Panc1 (cell line): Measurements from ENCODE around the gene PHACTR4. TPM values are rescaled to one million over a fixed set of nuclear protein-coding genes. Genes with fewer than 3 reads are reported as not detected.

ENCODE experiments used
- ATAC-seq: fragments of 200-7000 bp; cut with Tn5 transposase; 2 replicates; pipeline ENCODE4 v1.9.1; 2020; ENCODE audit warnings: mild to moderate bottlenecking, moderate library complexity
- BruUV-seq: library from RNA; stranded (reverse); fragments of 400-500 nt; replicated peaks from 2 replicates; lab custom pipeline; 2021; lab: Mats Ljungman, UMichigan
- CTCF ChIA-PET: fragments of 300-600 bp; sonication (Branson Sonifier 250); formaldehyde crosslinking; loops from one replicate; lab custom pipeline; 2022; ENCODE audit warnings: antibody characterized with exemption; lab: Charles Lee
- POLR2A ChIA-PET: fragments of 300-600 bp; sonication (Branson Sonifier 250); formaldehyde crosslinking; loops from one replicate; lab custom pipeline; 2022; ENCODE audit warnings: antibody characterized with exemption; lab: Charles Lee
- DNase-seq: peaks from one replicate; pipeline ENCODE4 v3.0.0-alpha.2; 2010; ENCODE audit warnings: low read depth, low spot score
- H3K27ac ChIP-seq: 2 replicates; pipeline ENCODE4 v1.5.1; 2011; ENCODE audit warnings: mild to moderate bottlenecking, low read length, inconsistent platforms
- H3K27me3 ChIP-seq: fragments of 200-500 bp; sonication (Bioruptor generic); 2 replicates; pipeline ENCODE4 v1.6.0; 2014; ENCODE audit warnings: low read length, inconsistent platforms; ENCODE audit not compliant: control insufficient read depth, insufficient read depth
- H3K36me3 ChIP-seq: fragments of 200-500 bp; sonication (Bioruptor generic); 2 replicates; pipeline ENCODE4 v1.5.1; 2014; ENCODE audit warnings: inconsistent platforms, mild to moderate bottlenecking, low read length, moderate library complexity; ENCODE audit not compliant: control insufficient read depth, insufficient read depth
- H3K4me1 ChIP-seq: 2 replicates; pipeline ENCODE4 v1.5.1; 2011; ENCODE audit warnings: inconsistent platforms, mild to moderate bottlenecking, low read length, moderate library complexity; ENCODE audit not compliant: control insufficient read depth, insufficient read depth
- H3K4me3 ChIP-seq, 2 experiments: 2 replicates each; pipeline ENCODE4 v1.5.1; 2011 to 2012; ENCODE audit warnings: low read depth in 2 of 2, low read length in 2 of 2, mild to moderate bottlenecking in 2 of 2, inconsistent platforms in 1 of 2, moderate library complexity in 1 of 2
- H3K9me3 ChIP-seq: fragments of 200-500 bp; sonication (Bioruptor generic); 2 replicates; pipeline ENCODE4 v1.5.1; 2014; ENCODE audit warnings: low read depth, mild to moderate bottlenecking, inconsistent platforms, low read length, moderate library complexity; ENCODE audit not compliant: control insufficient read depth, insufficient read depth
- CTCF ChIP-seq: fragments of 450-650 bp; IDR thresholded peaks from 2 replicates; pipeline ENCODE4 v1.5.1; 2017; ENCODE audit warnings: mild to moderate bottlenecking
- POLR2AphosphoS5 ChIP-seq: IDR thresholded peaks from 2 replicates; pipeline ENCODE4 v1.6.1; 2012; ENCODE audit warnings: mild to moderate bottlenecking, low read depth, low read length, moderate library complexity
- SIN3A ChIP-seq: IDR thresholded peaks from 2 replicates; pipeline ENCODE4 v1.6.1; 2012; ENCODE audit warnings: low read depth, mild to moderate bottlenecking, low read length, moderate library complexity, borderline replicate concordance; ENCODE audit not compliant: insufficient read depth
- TCF7L2 ChIP-seq: IDR thresholded peaks from 2 replicates; pipeline ENCODE4 v1.6.1; 2011; ENCODE audit warnings: mild to moderate bottlenecking, low read depth, low read length, inconsistent platforms
- in situ Hi-C: cut with HindIII; loops from 2 replicates; pipeline ENCODE4 v1.10.0; 2016; ENCODE audit warnings: low sequenced_read_pairs, low pct_unique_long_range_greater_than_20kb
- intact Hi-C: fragments of 100-400 bp; cut with micrococcal nuclease; formaldehyde crosslinking; loops from one replicate; pipeline ENCODE4 v1.10.0; 2022; ENCODE audit not compliant: unreplicated experiment
- total RNA-seq: library from RNA; stranded (reverse); gene quantifications from one replicate; pipeline ENCODE4 v1.2.1, GENCODE V29; 2021; ENCODE audit not compliant: unreplicated experiment
- TF ChIP-seq, protein P1 (sequence below), 2 experiments: IDR thresholded peaks; 2 replicates each; pipeline ENCODE4 v1.6.1; 2011 to 2012; ENCODE audit warnings: low read depth in 2 of 2, control low read depth in 1 of 2, low read length in 1 of 2, mild to moderate bottlenecking in 1 of 2, moderate library complexity in 1 of 2; ENCODE audit not compliant: insufficient read depth in 1 of 2

Gene PHACTR4
- total RNA-seq, 1 experiment from 2014 or later = 63.4 TPM

- in situ Hi-C loops = no loop called here
- Histone ChIP-seq H3K27ac (no peak overlapping the region), H3K27me3 (no peaks in the 10 kb centered on the region), H3K4me1 (no peaks in the 10 kb centered on the region), H3K36me3 (peaks cover 4% of the 10 kb centered on the region; the same call in 1 of the 2 replicates), H3K4me3 (no peak overlapping the region), H3K9me3 (no peaks in the 10 kb centered on the region)
- no TSS peak for BruUV-seq
- intact Hi-C loops = no loop called here
- POLR2A ChIA-PET = no interaction called here
- no peak for TF ChIP-seq POLR2AphosphoS5
- no peak for TF ChIP-seq CTCF
- no peak for TF ChIP-seq TCF7L2
- TF ChIP-seq SIN3A = no peak
- TF ChIP-seq, protein P1, sequence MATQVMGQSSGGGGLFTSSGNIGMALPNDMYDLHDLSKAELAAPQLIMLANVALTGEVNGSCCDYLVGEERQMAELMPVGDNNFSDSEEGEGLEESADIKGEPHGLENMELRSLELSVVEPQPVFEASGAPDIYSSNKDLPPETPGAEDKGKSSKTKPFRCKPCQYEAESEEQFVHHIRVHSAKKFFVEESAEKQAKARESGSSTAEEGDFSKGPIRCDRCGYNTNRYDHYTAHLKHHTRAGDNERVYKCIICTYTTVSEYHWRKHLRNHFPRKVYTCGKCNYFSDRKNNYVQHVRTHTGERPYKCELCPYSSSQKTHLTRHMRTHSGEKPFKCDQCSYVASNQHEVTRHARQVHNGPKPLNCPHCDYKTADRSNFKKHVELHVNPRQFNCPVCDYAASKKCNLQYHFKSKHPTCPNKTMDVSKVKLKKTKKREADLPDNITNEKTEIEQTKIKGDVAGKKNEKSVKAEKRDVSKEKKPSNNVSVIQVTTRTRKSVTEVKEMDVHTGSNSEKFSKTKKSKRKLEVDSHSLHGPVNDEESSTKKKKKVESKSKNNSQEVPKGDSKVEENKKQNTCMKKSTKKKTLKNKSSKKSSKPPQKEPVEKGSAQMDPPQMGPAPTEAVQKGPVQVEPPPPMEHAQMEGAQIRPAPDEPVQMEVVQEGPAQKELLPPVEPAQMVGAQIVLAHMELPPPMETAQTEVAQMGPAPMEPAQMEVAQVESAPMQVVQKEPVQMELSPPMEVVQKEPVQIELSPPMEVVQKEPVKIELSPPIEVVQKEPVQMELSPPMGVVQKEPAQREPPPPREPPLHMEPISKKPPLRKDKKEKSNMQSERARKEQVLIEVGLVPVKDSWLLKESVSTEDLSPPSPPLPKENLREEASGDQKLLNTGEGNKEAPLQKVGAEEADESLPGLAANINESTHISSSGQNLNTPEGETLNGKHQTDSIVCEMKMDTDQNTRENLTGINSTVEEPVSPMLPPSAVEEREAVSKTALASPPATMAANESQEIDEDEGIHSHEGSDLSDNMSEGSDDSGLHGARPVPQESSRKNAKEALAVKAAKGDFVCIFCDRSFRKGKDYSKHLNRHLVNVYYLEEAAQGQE (IDR thresholded peaks at IDR 0.05; ENCODE audit: insufficient read depth in 1 of 2, low read depth in 2 of 2, low read length in 1 of 2) = no peak
- no peak for DNase-seq
- no peak for ATAC-seq
- CTCF ChIA-PET = no interaction called here
These were observed 157.3 kb downstream of the PHACTR4 start for GRCh38 chr1:28526886-28527285.

DNA sequence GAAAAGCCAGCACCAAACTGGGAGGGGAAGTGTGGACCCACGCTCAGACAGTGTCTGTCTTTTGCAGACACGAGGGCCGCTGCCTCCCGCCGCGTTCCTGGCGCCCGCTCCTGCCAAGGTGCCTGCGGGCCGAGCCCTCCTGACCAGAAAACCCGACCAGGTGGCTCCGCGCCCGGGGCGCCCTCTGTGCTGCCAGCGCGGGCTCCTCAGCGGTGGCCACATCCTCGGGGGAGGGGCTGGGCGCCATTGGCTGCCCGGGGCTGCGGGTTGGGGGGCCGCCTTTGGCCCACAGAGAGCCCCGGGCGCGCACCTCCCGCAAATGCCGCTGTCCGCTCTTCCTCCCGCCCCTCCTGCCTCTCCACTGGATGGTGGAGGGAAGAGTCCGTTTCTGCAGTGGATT lies 160.9 kb downstream of the PHACTR4 start:
- peaks cover 4% of the 10 kb centered on the region; the same call in 1 of the 2 replicates for H3K36me3 ChIP-seq
- intact Hi-C loops = no loop called here
- DNase-seq (no peak), ATAC-seq (no peak)
- H3K4me3 ChIP-seq = no peak overlapping the region
- H3K4me1 ChIP-seq = no peaks in the 10 kb centered on the region
- no TSS peak for BruUV-seq
- in situ Hi-C loops = no loop called here
- no peaks in the 10 kb centered on the region for H3K27me3 ChIP-seq
- ChIA-PET CTCF (no interaction called here), POLR2A (no interaction called here)
- H3K9me3 ChIP-seq = no peaks in the 10 kb centered on the region
- no peak overlapping the region for H3K27ac ChIP-seq
- TF ChIP-seq TCF7L2 (no peak), SIN3A (no peak), POLR2AphosphoS5 (no peak)
- TF ChIP-seq, protein P1 (IDR thresholded peaks at IDR 0.05; ENCODE audit: insufficient read depth in 1 of 2, low read depth in 2 of 2, low read length in 1 of 2) = no peak
